Choroid plexus epithelial cell (primary cell): ENCODE results near the gene TMC4.

Experiments
- DNase-seq: peaks from one replicate; pipeline ENCODE4 v3.0.0-alpha.2; 2010; ENCODE audit warnings: low read depth
- H3K4me3 ChIP-seq: 2 replicates; pipeline ENCODE4 v1.5.1; 2011; ENCODE audit warnings: low read depth, mild to moderate bottlenecking, control low read depth, low read length, moderate library complexity
- TF ChIP-seq, protein P1 (sequence below): conservative IDR thresholded peaks from 2 replicates; pipeline ENCODE4 v1.5.1; 2011; ENCODE audit warnings: low read depth, mild to moderate bottlenecking, control low read depth, inconsistent platforms, low read length, moderate library complexity

TMC4 gene

GRCh38 chr19:54190503-54191010 is 17.6 kb upstream of the TMC4 start:
- TF ChIP-seq, protein P1, sequence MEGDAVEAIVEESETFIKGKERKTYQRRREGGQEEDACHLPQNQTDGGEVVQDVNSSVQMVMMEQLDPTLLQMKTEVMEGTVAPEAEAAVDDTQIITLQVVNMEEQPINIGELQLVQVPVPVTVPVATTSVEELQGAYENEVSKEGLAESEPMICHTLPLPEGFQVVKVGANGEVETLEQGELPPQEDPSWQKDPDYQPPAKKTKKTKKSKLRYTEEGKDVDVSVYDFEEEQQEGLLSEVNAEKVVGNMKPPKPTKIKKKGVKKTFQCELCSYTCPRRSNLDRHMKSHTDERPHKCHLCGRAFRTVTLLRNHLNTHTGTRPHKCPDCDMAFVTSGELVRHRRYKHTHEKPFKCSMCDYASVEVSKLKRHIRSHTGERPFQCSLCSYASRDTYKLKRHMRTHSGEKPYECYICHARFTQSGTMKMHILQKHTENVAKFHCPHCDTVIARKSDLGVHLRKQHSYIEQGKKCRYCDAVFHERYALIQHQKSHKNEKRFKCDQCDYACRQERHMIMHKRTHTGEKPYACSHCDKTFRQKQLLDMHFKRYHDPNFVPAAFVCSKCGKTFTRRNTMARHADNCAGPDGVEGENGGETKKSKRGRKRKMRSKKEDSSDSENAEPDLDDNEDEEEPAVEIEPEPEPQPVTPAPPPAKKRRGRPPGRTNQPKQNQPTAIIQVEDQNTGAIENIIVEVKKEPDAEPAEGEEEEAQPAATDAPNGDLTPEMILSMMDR: no peak
- peak; percentile 100 for DNase-seq
- H3K4me3 ChIP-seq: peak overlapping the region; percentile 85

DNA sequence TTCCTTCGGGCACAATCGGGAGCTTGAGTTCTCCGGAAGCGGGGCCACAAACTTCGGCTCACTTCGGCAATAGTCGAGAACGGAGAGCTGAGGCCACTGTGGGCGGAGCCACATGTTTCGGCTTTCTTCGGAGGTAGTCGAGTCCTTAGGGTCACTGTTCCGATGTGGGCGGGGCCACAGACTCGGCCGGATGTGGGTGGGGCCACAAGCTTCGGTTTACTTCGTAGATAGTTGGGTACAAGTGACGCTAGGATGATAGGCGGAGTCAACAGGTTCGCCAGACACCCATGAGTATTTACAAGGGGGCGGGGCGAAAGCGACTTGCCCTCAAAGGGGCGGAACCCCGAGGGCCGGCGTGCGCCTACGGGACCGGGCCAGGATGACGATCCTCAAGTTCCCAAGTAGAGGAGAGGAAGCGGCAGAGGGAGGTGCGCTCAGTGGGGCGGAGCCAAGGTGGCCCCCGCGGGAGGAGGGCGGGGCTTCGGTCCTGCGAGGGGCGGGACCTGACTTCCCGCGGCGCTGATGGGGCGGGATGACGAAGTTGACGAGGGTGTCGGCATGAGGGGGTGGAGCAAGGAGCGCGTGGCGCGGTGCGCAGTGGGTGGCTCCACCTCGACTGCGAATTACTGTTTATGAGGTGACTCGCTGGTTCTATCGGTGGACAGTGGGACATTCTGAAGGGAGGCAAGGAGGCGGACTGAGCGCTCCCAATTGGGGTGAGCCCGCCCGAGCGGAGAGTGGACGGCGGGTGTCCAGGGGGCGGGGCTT is 17.0 kb upstream of the TMC4 start:
- TF ChIP-seq, protein P1: no peak
- peak overlapping the region; percentile 83 for H3K4me3 ChIP-seq
- peak; percentile 100 for DNase-seq

DNA sequence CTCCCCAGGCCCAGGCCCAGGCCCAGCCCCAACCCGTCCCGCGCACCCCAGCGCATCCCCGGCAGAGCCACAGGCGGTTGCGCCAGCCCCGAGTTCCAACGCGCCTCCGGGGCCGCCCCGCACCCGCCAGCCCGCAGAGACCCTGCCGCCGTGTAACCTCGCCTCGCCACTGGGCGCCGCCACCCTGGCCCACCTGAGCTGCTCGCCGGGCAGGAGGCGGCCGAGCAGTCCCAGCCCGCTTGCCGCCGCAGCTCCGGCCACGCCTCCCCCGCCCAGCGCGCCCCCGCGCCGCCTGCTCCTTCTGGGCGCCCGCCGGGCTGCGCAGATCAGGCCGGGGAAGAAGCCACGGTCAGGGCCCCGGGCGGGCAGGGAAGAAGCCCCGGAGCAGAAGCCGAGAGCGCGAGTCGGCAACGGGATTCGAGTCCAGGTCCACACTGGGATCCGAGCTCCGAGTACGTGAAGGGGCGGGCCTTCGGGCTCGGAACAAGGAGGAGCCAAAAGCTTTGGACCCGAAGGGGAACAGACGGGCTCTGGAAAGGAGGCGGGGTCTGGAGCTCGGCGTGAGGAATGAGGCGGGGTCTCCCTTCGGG is 16.3 kb upstream of the TMC4 start, which contains the start of gene MBOAT7:
MBOAT7 (minus strand) TSS at position 436 of the 590 bp plus-strand sequence. CDS start 1,072 bp downstream, outside the sequence.
- H3K4me3 ChIP-seq: peak within 1 kb of the TSS; percentile 83
- TF ChIP-seq, protein P1: no peak
- DNase-seq: no peak

GRCh38 chr19:54188215-54188871 is 15.4 kb upstream of the TMC4 start:
- peak; percentile 55 for DNase-seq
- peak overlapping the region; percentile 83 for H3K4me3 ChIP-seq
- TF ChIP-seq, protein P1: no peak

- TF ChIP-seq, protein P1: no peak
- no peak for DNase-seq
- H3K4me3 ChIP-seq: no peak overlapping the region
These were observed 14.0 kb upstream of the TMC4 start for GRCh38 chr19:54186934-54187381.

GRCh38 chr19:54186351-54186750 is 13.4 kb upstream of the TMC4 start:
- H3K4me3 ChIP-seq: no peak overlapping the region
- TF ChIP-seq, protein P1: no peak
- no peak for DNase-seq
